HG03354 (cell line): ENCODE data around the gene SOX13.

Experiments used
- ATAC-seq: cut with Tn5 transposase; IDR thresholded peaks from one replicate; pipeline ENCODE4 v1.9.1; 2021; ENCODE audit warnings: mild to moderate bottlenecking; ENCODE audit not compliant: unreplicated experiment, poor library complexity, severe bottlenecking

Gene SOX13

DNA sequence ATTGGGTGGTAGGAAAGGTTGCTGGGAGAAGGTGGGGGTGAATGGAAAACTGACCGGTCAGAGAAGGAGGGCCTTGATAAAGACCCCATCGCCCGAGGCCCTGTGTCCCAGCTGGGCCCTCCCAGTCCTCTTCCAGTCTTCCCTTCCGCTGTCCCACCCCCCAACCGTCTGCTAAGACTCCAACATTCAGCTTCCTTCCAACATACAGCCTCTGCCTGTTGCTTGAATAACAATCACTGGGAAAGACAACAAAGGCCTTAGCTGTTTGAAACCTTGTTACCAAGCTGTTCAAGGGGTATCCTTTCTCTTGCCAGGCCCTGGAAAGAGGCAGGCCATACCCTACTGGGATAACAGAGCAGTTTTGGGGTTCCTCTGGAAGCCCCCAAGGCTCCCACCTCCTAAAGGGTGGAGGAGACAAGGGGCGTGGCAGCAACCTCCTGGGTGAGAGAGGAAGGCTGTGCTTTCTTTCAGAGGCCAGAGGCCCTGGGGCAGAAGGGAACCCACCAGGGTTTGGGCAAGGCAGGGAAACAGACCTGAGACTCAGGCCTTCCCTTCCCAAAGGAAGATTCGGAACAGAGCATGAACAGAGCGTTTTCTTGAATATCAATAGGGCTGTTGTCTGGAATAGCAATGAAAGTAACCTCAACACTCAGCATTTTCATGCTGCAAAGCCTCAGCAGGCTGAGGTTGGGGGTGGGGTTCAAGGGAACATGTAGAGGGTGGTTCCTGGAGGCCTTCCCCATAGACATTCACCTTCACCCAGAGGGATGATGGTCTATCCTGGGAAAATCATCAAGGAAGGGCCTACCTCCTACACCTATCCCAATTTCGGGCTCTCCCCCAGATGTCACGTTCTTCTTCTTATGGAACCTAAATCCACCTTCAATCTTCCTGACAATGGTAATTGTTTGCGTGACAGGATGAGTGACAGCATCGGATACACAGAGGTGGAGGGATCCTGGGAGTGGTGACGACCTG, 74.8 kb downstream of the SOX13 start:
- no peak for ATAC-seq

DNA sequence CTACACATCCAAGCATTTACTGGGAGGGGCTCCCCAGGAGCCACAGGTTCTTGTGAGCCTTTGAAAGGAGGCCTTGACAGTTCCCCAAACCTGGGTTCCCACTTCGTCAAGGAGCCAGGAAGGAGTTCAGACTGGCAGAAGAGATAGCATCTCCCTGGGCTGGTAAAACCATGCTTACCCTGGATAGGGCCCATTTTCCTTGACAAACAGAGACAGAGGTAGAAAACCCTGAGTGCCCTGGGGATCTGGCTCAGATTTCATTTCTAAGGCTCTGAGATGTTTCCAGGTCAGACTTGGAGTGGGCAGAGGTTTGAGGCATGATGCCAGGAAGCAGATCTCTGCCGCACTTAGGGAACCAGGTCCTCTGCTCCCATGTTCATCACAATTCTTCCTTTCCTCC, 76.2 kb downstream of the SOX13 start:
- no peak for ATAC-seq

DNA sequence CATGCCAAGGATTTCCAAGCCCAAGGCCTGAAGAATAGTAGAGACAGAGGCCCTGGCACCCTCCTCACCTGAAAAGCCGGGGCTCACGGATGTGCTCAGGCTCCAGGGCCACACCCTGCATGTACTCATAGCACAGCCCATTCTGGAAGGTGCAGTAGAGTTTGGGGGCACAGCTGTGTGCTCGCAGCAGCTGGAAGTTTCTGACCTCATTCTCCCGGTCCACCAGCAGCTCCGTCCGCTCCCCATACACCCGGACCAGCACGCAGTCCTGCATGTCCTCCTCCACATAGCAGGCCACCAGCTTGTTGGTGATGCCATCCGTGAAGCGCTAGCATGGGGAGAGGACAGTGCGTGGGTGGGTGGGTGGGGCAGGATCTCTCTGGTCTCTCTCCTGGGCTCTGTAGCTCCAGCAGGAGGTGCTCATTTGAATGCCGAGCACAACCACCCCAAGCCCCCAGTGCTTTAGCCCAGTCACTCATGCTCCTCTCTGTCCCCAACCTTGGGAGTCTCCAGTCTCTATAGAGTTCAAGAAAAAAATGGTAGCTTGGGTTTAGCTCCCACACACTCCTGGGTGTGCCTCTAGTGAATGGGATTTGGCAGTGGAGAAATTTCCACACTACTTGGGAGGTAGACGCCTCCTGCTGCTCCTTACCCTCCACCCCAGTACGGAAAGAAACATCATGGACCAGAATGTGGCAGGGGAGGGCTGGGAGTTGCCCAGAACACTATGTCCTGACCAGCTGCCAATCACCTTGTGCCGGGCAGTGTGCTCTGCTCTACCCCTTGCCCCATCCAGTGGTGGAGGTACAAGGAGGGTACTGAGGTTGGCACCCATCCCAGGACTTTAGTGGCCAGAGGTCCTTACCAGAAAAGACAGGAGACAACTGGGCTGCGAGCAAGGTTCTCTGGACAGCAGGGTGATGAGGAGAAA, 77.0 kb downstream of the SOX13 start:
- ATAC-seq = no peak

DNA sequence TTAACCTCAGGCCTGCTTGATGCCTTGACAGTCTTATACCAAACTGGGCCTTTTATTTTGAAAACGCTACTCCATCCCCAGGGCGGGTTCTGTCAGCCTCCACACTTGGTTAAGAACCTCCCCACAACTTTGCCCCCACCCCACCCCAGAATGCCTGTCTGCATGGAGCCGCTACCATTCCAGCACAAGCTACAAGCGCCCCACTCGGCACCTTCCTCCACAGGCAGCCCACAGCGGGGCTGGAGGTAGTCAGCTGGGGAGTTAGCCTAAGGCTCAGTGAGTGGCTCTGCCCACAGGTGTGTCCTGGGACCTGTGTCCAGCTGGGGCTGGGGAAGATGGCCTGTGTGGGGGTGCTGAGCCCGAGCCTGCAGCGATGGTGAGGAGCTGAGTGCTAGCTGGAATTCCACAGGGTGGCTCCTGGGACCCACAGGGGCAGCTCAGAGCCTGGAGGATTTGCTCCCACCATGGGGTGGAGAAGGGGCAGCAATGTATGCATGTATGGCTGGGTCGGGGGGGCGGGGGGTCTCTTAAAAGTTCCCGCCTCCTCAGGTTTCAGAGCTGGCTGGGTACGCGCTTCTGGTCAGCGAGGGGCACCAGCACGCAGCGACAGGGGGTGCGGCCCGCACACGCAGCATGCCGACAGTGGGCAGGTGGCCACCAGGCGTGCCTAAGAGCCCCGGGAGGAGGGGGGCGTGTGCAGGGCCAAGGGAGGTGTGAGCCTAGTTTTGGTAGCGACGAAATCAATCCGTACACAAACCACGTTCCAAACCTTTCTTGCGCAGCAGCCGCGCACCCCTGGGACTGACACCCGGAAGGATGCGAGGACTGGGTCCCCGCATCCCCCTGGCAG, 78.0 kb downstream of the SOX13 start:
- no peak for ATAC-seq

DNA sequence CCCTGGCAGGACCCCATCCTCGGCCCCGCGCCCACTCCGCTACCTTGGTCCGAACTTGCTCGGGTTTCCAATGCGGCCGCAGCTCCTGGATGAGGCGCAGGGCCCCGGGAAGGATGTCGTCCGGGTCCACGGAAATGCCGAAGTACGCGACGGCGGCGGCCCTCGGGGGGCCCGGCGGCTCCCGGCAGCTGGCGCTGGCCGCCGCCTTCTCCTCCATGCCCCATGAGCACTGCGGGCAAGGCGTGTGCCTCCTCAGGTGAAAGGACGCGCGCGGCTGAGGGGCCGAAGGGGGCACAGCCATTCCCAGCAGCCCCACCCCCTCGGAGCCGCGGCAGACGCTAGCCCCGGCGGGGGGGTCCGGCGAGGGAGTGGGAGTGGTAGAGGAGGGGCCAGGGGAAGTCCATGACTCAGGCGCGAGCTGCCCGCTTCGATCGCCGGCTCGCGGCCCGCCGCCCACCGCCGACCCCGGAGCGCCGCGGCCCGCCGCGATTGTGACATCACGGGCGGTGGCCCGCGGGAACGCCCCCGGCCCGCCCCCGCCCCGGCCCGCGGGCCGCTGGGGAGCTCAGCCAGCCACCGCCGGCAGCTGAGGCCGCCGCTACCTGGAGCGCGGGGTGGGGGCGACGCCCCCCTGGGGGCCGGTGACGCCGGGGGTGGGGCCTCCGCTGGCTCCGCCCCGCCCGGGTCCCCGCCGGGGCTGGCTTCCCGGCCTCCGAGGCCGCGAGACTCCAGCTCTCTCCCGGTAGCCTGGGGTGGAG, 78.8 kb downstream of the SOX13 start, which contains the start of gene ETNK2:
ETNK2 (minus strand) TSS at position 493 of the 758 bp plus-strand sequence; CDS start at position 301, 192 bp downstream.
- ATAC-seq = no peak

DNA sequence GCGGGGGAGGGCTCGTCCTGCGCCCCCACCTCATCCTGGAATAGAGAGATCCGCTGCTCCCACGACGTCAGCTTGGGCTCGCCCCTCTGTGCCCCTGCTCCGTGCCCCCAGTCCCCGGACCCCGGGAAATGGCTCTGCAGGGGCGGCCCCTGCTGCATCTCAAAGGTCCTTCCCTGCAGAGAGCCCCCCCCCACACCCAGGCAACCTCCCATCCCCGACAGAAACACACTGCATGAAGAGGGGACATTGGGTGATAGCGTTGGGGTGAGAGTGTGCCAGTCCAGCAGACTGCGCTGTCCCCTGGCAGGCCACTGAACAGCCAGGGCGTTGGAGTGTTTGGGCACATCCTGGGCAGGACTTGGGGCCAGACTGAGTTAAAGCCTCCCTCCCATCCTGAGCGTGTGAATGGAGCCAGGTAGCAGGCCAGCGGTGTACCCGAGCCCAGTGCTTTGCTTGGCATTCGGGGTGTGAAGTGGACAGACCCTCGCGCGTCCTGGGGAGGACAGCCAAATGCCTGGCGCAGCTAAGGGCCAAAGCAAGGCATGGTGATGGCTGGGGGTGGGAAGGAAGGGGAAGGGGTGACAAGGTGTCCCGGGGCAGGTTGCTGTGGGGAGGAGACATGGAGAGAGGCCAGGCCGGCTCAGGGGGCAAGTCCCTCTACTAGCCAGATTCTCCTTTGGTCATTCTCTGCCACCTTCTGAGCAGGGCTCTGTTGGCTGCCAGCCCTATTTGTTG, 79.6 kb downstream of the SOX13 start:
- ATAC-seq = no peak

DNA sequence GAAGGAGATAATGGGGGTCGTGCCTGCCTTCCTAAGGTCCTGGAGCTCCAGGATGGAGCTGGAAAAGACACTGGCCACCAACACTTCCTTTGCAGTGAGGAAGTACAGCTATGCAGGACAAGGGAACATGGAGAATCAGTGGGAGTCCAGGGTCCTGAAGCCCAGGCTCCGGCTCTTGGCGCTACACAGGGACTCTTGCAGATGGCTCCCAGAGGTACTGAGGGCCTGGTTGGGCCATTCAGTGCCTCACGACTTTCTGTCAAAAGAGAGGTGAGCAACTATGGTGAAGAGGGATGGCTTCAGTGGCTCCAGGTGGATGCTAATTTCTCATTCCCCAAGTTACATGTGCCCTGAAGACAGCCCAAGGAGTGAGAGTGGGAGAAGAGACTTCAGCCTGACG, 80.8 kb downstream of the SOX13 start:
- ATAC-seq = no peak

DNA sequence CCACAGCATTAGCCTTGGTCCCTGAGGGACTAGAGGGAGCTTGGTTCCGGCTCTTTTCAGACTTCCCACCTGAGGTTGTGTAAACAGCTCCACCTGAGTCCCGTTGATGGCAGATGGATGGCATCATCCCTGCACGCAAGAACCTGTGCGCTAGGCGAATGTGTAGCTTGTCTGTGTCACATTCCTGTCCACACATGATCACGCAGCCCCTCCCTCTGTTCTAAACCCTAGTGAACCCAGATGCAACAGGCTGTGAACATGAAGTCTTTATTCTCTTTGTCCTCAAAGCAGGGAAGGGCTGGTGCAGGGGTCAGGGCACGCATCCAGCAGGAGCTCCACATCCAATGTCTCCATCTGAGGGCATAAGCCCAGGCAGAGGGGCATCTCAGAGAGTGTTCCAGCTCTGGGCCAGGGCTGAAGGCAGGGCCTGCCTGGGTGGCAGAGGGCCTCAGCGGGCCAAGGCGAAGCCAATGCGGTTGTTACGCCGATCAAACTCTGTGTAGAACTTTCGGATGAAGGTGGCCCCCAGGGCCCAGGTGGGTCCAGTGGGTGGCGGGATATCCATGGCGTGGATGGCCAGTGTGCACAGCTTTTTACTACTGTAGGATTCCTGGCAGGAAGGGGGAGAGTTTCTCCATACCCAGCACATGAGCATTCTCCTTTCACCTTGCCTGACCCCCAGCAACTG, 81.8 kb downstream of the SOX13 start:
- ATAC-seq = no peak

DNA sequence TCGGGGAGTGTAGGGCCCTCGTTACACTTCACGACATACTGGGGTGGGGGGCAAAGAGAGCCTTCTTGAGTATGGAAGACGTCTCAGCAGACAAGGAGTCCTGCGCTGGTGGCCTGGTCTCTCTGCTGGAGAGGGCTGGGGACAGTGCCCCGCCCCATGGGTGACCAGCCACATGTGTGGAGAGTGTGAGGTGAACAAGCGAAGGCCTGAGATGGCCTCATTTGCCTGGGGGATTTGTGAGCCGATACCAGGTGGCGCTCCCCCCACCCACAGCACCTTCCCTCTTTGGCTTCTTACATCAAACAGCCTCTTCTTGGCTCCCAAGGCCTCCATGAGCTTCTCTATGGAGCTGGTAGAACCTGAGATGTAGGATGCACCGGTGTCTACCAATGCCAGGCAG, 83.0 kb downstream of the SOX13 start:
- no peak for ATAC-seq

DNA sequence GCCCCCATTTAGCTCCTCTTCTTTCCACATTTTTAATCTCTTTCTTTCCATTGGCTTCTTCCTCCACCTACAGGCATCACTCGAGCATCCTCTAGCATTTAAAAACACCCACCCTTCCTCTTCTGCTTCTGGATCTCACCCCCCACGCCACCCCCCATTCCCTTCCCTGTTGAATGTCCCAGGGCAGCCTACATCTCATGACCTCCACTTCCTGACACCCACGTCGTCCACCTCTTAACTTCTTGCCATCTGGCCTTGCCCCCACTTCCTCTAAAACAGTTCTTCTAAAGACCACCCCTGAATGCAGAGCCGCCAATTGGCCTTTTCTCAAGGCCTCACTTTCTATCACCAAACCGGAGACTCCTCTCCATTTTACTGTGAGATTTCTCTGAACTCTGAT, 85.0 kb downstream of the SOX13 start:
- no peak for ATAC-seq

DNA sequence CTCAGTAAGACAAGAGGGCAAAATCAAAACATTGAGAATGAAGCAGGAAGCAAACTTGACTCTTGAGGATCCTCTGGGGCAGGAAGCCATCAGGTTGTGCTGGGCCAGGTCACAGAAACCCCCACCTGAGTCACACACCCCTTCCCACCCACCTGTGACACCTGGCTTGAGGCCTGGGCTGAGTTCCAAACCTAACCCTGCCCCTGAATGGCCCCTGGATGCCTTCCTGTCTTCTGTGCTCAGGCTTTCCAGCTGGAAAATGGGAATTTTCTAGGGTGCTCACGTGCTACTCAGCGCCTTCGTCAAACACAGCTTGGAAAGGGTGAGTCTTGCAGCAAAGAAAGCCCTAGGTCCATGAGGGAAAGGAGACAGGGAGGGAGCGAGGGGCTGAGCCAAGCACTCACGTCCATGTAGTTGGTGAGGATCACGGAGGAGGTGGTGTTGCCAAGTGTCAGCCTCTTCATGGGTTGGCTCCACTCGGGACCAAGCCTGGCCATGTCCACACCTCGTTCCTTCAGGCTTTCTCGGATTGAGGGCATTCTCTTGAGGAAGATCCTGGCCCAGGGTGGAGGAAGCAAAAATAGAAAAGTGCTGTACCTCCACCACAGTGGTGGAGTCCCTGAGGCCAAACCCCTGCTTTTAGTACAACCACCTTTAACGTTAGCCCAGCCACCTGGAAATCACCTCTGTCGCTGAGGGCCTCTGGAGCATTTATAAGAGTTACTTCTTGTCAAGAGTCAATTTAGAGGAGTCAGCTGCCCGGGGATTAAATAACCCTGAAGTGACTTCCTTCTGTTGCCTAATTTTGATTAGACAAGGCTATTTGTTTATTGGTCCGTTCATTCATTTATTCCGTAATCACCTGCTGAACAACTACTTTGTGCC, 88.9 kb downstream of the SOX13 start:
- no peak for ATAC-seq

DNA sequence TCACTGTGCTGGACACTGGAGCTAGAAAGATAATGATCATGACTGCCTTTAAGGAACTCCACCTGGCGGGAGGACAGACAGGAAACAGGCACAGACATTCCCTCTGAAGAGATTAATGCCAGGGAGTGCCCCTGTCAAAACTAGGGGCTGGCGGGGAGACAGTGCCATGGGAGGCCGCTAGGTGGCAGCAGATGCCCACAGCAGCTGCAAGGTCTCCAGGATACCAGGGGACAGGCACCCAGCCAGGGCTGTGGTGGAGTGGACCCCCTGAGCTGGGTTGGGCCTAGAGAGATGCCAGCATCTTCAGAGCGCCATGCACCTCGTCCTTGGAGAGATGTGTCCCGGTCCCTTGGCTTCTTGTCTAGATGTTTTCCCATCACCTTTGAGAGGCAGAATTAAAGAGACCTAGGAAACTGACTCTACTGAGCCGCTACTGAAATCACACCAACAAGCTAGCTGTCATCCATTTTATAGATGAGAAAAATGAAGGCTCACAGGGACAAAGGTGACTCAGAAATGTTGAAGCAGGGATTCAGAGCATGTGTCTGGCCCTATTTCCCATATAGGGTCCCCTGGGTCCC, 89.7 kb downstream of the SOX13 start:
- peak; percentile 68 for ATAC-seq

DNA sequence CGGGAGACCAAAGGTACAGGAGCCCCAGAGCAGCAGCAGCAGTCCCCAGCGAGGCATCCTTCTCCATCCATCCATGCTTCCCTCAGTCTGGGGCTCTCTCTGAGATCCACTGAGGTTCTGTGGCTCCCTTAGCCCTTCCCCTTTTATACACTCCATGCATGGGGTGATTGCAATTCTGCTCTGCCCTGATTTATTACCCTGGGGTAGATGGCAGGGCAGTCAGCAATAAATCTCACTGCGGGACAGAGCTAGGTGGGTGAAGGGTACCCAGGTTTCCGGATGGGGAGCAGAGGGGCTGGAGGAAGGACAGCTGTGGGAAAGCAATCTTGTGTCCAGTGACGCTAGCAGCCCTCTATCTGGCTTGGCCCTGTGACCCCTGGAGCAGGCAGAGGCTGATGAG, 93.3 kb downstream of the SOX13 start, which contains the start of gene REN:
REN (minus strand) TSS at position 119 of the 400 bp plus-strand sequence; CDS start at position 75, 44 bp downstream.
- no peak for ATAC-seq

DNA sequence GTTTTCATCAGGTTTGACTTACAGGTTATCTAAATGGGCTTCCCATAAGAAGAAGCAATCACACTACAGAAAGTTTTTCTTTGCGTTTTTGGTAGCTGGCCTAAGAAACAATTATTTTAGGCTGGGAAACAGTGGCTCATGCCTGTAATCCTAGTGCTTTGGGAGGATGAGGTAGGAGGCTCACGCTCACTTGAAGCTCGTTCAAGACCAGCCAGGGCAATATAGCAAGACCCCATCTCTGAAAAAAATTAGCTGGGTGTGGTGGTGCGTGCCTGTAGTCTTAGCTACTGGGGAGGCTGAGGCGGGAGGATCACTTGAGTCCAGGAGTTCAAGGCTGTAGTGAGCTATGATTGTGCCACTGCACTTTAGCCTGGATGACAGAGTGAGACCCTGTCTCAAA, 94.8 kb downstream of the SOX13 start:
- no peak for ATAC-seq

DNA sequence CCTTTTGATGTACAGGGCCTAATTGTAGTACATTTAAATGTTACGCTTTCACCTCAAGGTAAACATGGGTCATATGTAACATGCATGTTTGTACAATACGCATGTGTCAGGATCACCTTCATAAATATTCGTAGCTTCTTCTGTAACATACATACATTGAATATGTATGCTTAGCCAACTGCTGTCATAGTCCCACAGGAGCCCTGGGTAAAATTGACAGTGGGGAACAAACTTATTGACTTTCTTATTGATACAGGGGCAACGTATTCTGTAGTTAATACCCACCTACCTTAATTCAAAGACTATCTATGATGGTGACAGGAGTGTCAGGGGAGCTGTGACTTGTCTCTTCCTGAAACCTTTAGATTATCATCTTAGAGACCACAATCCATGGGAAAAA, 96.9 kb downstream of the SOX13 start:
- no peak for ATAC-seq

DNA sequence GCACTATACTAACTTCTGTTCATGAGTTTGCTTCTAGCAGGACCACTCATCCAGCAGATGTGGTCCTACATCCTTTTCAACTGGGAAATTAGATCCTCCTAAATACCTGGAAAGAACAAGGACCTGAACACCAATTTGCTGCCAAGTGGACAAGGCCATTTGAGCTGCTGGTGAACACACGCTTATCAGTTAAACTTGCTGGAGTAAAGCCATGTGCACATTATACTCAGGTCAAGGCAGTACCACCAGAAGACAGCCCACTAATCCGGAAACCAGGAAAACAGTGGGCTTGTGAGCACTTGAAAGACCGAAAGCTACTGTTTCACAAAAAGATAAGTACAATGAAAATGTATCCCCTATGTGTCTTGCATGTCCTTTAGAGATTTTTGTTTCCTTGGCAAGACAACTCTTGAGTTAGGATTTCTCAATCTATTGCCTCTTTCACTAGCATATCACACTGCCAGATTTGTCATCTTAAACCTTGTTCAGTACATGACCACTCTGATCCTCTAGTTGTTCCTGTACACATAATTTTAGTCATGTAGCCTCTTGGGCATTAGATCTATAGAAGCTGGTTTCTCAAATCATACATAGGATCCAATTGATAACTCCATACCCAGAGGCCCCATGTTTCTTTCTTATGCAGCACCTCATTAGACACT, 97.7 kb downstream of the SOX13 start:
- ATAC-seq = no peak
